Fibroblast of skin of back (primary cell): ENCODE data around the gene CSGALNACT2.
A peak's percentile ranks its signal among the peaks of the same experiment; 100 is the strongest.
"Not testable (repeated sequence)": the region's sequence is repeated elsewhere in the genome, so short reads cannot be mapped to it uniquely, and the experiment has no call there.

Experiments used
- DNase-seq: peaks from one replicate; pipeline ENCODE4 v3.0.0-alpha.2; 2013

CSGALNACT2 gene

GRCh38 chr10:43145936-43146335 is 7.7 kb downstream of the CSGALNACT2 start:
- not testable (repeated sequence) for DNase-seq

GRCh38 chr10:43151371-43151770 is 13.1 kb downstream of the CSGALNACT2 start:
- DNase-seq, result no peak

GRCh38 chr10:43153901-43154300 is 15.7 kb downstream of the CSGALNACT2 start:
- no peak for DNase-seq

GRCh38 chr10:43155221-43155620 is 17.0 kb downstream of the CSGALNACT2 start:
- no peak for DNase-seq

GRCh38 chr10:43155741-43156140 is 17.5 kb downstream of the CSGALNACT2 start:
- DNase-seq, result no peak

GRCh38 chr10:43156590-43157341 is 18.5 kb downstream of the CSGALNACT2 start:
- no peak for DNase-seq

GRCh38 chr10:43158636-43159035 is 20.4 kb downstream of the CSGALNACT2 start:
- DNase-seq, result no peak

- peak; percentile 69 for DNase-seq
Observed at GRCh38 chr10:43160046-43160920, 22.0 kb downstream of the CSGALNACT2 start.

- DNase-seq, result no peak
Observed at GRCh38 chr10:43160921-43161255, 22.6 kb downstream of the CSGALNACT2 start.

- no peak for DNase-seq
Observed at GRCh38 chr10:43162604-43163003, 24.4 kb downstream of the CSGALNACT2 start.

- no peak for DNase-seq
Observed at GRCh38 chr10:43166207-43166879, 28.1 kb downstream of the CSGALNACT2 start.

GRCh38 chr10:43166880-43167497 is 28.7 kb downstream of the CSGALNACT2 start:
- no peak for DNase-seq

GRCh38 chr10:43167498-43167889 is 29.2 kb downstream of the CSGALNACT2 start:
- DNase-seq, result no peak

GRCh38 chr10:43170491-43170890 is 32.2 kb downstream of the CSGALNACT2 start:
- DNase-seq, result no peak

GRCh38 chr10:43172645-43173044 is 34.4 kb downstream of the CSGALNACT2 start:
- DNase-seq, result no peak

- DNase-seq, result no peak
Observed at GRCh38 chr10:43173120-43173519, 34.9 kb downstream of the CSGALNACT2 start.

- no peak for DNase-seq
Observed at GRCh38 chr10:43174969-43175368, 36.7 kb downstream of the CSGALNACT2 start.

- DNase-seq, result no peak
Observed at GRCh38 chr10:43176271-43176670, 38.0 kb downstream of the CSGALNACT2 start.

- no peak for DNase-seq
Observed at GRCh38 chr10:43177595-43177994, 39.4 kb downstream of the CSGALNACT2 start.

GRCh38 chr10:43181146-43181545 is 42.9 kb downstream of the CSGALNACT2 start:
- no peak for DNase-seq

- DNase-seq, result not testable (repeated sequence)
Observed at GRCh38 chr10:43183764-43184163, 45.5 kb downstream of the CSGALNACT2 start.

GRCh38 chr10:43186150-43186549 is 47.9 kb downstream of the CSGALNACT2 start:
- peak; percentile 17 for DNase-seq

GRCh38 chr10:43187213-43187612 is 49.0 kb downstream of the CSGALNACT2 start:
- no peak for DNase-seq
